HG02852 (cell line): ENCODE results near the gene RARB.

Source experiments
- ATAC-seq: cut with Tn5 transposase; IDR thresholded peaks from one replicate; pipeline ENCODE4 v1.9.1; 2021; ENCODE audit warnings: mild to moderate bottlenecking, moderate library complexity; ENCODE audit not compliant: unreplicated experiment

Gene RARB

DNA sequence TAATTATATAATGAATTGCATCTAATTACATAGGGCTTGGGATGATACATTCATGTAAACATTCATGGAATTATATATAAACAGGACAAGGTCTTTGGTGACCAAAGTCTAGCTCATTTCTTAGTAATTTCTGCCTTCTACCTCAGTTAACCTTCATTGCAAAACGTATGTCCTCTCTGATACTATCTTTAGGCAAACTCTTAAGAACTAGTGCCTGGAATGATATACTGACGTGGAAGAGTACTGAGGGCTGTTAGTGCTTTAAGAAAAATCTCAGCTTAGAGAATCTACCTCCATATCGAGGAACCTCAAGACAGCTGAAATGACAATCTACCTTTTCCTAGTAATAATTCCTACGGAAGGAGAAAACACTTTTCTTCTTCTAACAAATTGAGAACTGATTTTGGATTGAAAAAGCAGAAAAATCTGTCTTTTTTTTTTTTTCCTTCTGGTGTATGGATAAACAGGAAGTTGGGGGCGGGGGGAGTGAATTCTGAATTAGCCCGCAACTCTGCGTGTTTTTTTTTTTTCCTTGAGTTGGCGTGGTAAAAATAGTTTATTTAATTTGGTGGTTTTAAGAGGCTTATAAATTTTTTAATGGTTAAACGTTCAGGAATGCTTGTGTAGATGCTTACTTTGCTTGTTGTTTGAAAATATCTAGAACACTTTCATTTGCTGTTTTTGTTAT lies 43.2 kb downstream of the RARB start:
- no peak for ATAC-seq

DNA sequence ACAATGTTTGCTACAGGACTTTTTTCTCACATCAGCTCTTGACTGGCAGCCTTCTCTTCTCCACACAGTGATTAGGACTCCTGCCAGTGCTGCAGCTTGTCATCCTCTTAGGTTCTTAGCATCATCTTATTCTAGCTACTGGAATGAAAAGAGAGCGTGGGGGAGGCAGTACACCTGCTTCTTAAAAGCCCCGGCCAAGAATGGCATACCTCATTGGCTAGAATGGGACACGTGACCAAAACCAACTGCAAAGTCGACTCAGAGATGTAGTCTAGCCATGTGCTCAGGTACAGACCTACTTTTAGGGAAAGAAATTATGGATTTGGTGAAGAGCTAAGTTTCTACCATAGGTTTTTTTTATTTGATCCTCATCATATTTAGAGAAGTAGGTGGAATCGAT lies 44.1 kb downstream of the RARB start:
- no peak for ATAC-seq

DNA sequence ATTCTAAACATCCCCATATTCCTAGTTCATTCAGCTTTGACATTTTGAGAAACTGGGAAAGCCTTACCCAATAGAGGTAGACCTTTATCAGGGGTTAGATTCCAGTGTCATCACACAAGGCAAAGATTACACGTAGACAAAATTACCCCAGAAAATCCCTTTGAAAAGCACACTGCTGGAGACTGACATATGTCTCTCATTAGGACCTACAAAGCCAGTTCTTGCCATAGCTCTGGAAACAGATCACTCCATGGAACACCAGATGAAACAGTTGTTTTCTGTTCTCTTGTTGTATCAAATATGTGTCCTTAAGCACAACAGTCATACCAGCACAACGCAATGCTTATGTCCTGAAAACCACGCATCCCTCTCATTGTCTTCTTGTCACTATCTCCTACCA lies 44.7 kb downstream of the RARB start:
- no peak for ATAC-seq

DNA sequence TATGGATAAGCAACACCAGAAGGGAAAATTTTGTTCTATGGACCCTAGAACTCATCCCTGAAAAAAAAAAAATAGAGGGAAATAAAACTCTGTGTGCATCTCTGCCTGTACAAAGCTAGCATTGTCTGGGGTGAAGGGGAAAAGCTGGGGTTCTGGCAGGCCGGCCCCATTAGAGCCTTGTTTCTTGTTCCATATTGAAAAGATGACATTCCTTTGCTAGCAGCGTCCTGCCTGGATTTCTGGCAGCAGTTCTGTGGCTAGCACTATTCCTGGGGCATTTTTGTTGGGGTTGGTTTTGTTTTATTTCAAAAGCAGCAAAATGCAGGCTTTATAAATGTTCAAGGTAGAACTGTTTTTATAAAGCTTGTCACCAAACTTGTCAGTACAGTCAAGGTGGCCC lies 45.2 kb downstream of the RARB start:
- ATAC-seq: no peak

DNA sequence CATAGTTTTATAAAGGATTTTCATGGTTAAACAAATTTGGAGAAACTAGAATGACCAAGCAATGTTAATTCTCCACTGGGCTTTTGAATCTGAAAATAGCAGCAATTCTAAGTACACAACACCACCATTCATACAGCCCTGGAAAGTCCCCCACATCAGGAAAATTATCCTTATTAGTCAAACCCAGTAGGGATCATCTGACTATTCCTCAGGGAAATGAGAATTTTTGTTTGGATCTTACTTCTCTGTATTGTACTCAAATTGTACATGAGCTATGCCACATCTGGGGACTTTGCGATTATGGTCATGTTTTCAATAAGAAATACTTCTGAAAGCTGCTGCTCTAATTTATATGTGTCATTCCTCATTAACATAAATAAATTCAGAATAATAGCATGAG lies 46.0 kb downstream of the RARB start:
- no peak for ATAC-seq

DNA sequence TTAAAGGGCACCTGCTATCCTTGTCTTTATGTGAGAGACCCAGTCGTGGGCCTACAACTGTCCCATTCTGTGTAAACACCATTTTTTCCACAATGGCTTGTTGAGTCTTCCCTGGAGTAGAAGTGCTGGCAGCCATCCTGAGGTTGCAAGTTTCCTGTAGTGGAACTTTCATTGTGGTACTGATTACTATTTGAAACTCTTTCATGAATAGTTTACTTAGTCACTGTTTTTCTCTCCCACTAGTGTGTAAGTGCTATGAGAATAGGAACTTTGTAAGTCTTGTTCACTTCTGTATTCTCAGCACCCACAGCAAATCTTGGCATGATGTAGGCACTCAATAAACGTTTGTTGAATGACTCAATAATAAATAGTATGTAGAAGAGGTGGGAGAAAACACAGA lies 48.6 kb downstream of the RARB start:
- ATAC-seq: no peak

DNA sequence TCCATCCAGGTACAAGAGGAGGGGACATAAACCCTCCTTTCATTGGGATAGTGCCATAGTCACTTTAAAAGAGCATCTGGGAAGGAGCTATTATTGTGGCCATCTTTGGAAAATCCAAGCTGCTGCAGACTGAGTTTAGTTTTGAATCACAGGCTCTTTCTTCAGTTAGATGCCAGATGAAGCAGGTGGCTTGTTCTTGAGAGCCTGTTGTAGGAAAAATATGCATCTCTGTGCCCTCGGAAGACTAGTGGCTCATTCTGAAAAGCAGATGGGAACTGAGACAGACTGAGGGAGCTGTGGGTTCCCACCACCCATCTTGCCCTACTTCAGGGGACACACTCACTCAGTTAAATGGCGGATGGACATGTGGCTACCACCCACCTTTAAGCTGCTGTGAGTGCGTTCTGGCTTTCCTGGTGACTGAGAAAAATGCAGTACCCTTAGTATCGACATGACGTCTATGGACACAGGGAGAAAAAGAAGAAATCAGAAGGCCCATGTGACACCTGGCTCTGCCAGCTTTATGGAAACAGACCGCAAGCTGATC lies 50.2 kb downstream of the RARB start:
- no peak for ATAC-seq

DNA sequence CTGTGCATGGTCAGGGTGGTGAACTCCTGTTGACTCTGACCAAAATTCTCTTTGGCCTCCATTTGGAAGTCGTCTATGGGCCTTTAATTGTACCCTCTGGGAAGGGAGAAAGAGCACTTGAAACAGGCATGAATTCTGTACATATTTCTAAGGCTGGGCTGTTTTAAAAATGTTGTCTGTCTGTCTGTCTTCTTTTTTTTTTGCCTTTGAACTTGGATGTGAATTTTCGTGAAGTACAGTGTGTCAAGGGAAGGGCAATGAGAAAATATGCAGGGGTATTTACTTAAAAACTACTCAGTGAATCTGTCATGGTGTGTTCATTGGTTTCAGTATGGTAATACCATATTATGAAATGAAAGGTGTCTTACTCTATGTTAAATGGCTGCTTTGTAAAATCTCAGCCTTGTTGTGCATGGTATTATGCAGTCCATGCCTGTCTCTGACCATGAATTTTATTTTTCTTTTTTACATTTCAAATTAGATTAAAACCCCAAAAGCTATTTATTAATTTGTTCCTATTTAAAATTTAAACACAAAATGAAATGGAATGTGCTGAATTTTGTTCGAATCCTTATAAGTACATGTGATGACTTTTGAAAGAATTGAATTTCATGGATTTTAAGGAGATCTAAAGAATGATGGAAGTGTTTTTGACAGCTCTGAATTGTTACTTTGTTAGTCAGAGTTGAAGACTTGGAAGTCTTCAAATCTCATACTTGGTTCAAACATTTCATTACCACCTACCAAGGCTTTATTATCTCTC lies 51.1 kb downstream of the RARB start:
- no peak for ATAC-seq

DNA sequence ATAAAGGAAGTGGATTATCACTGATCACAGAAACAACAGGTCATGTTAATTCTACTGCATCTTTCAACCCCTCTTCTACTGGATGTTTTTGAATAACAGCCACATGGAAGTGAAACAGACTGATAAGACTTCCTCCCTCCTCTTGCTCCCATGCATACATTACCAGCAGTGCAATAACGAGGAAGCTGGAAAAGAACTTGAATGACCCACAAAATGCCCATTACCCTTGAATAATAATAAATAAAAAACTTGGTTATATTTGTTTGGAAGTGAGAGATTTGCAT lies 51.6 kb downstream of the RARB start:
- ATAC-seq: no peak

DNA sequence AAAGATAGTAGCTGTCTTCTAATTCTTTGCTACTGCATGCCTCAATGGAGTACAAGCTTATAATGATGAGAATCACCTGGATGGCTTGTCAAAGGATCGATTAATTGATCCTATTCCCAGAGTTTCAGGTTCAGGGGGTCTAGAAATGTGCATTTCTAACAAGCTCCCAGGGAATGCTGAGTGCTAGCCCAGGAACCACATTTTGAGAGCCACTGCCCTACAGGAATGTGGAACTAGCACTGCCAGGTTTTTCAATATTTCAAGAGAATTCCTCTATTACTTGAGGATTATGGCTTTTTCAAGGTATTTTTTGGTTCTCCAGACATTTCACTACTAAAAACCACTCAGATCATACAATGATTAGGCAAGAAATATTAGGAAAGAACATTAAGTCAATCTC lies 52.7 kb downstream of the RARB start:
- ATAC-seq: no peak

DNA sequence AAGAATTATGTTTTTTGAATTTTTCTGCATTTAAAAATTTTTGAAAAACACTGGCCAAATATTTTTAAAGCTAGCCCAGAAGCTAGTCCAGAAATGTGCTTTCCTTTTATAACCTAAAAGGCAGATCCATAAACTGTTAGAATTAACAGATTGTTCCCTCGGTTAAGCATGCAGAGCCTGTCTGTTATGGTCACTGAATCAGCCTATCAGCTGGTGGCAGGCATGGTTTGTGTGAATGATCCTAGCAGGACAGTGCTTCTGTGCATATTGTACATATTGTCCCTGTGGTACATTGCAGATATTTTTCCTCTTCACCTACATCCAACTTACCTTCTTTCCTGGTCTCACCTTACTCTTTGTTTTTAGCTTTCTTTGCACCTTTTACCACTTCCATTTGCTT lies 53.3 kb downstream of the RARB start:
- ATAC-seq: no peak

DNA sequence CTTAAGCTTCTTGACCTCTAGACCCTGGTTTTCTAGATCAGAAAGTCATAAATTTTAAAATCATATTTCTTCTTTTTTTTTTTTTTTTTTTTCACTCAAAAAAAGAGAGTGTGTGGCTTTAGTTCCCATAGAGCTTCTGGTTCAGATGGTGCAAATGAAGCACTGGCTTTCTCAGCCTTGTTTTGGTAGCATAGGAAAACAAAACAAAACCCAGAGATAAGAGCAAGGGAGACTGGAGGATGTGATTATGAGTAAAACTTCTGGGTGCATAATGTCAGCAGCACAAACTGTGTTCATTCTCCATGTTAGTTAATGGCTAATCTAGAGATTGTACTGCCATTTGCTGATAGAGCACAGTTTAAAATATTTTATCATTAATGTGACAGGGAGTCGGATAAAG lies 55.4 kb downstream of the RARB start:
- ATAC-seq: no peak

DNA sequence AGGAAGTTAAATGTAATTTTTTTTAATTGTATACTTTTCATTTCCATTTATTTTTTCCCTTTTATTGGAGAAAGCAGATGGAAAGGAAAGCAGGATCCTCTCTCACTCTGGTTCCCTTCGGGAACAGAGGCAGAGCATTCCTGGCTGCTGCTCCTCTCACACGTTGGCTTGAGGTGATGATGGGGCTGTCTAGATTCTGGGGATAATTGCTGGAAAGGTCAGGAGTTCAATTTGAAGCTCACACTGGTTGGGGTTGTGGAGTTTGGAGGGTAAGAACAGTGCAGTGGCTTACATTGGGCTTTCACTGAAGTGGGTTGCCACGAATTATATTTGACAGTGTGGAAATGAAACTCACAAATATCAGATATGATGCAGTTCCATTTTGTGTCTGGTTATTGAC lies 57.6 kb downstream of the RARB start:
- no peak for ATAC-seq

DNA sequence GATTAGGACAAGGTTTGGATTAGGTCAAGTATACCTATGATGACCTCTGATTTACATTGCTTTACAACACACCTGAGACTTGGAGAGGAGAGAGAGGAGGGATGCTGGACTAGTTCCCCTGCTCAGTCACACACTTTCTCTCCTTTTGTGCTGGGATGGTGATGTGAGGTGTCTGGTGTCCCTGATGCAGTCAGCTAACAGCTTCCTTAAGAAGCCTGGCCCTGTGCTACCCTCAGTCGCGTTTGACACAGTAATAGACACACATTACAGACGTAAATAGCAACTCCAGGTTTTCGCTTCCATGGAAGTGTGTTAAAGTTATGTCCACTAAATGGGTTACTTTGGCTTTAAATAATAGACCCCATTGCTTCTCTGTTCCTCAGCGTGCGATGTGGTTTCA lies 58.9 kb downstream of the RARB start:
- no peak for ATAC-seq

DNA sequence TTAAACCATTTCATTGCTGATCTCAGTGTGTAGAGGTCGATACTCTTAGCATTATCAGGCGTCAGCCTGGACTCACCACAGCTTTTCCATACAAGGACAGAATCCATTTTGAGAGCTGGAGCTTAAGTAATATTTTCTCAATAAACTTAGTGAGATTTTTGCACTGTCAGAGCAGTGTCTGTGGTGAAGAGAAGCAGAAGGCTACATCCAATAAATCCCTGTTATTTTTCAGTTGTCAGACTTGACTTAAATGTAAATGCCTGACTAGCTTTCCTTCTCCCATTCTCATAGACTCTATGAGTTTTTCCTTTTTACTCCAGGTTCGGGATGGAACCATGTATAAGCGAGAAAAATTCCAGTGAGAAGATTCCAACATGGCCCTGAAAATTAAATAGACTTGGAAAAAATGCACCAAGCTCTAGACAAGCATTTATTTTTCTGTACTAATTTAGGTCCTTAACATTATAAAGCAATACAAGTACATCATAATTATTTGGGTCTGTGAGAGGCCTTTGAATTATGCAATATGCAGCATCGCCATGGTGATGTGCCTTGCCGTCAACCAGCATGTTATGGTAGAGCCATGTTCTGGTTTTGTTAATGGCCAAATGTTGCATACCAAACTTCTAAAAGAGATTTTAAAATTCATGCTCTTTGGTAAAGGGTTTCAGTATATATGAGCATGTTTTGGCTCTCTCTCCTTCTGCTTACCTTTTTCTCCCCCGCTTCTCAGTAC lies 62.0 kb downstream of the RARB start:
- no peak for ATAC-seq

DNA sequence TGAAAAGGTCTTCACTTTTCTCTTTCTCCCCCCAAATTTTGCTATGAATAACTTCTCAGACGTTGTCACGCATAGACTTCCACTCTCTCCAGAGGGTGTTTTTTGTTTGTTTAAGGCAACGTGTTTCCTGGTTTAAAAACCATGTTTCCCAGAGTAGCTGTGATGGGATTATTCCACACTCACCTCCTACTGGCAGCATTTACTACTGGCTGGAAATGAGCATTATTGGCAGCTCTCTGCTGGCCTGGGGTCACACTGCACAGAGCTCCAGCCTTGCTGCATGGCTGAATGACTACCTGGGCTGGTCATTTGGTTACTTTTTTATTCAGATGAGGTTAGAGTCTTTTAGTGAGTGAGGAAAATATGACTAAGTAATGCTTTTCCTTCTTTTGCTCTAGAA lies 65.2 kb downstream of the RARB start:
- ATAC-seq: no peak

DNA sequence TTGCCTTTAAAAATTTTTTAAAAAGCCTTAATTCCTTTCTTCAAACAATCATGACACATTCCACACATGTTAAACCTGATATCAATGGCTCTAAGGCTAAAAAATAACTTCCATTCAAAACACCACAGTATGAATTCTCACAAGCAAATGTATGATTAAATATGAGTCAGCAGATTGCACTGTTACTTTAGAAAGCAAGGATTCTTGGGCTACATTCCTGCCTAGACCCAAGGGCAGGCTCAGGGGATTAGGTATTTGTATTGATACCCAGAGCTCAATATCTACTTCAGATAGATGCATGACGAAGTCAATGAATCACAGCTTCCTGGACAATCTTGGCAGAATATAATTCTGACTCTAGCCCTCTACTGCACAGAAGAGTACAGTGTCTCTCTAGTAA lies 65.7 kb downstream of the RARB start:
- no peak for ATAC-seq

DNA sequence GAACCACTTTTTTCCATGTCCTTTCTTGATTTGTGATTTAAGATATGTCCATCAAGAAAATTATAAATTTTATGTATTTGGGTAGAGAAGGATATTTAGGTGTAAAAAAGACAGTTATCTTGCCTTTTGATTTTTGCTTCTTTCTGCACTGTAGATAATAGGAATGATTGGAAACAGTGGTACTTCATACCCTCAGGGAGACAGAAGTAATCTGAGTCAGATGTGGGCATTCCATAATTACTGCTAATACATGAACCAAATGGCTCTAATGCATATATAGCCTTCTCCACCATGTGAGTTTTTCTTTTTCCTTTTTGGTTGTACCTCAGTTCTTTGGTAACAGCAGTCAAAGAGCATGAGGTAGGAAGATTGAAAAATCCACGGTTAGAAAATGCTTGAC lies 67.2 kb downstream of the RARB start:
- no peak for ATAC-seq

DNA sequence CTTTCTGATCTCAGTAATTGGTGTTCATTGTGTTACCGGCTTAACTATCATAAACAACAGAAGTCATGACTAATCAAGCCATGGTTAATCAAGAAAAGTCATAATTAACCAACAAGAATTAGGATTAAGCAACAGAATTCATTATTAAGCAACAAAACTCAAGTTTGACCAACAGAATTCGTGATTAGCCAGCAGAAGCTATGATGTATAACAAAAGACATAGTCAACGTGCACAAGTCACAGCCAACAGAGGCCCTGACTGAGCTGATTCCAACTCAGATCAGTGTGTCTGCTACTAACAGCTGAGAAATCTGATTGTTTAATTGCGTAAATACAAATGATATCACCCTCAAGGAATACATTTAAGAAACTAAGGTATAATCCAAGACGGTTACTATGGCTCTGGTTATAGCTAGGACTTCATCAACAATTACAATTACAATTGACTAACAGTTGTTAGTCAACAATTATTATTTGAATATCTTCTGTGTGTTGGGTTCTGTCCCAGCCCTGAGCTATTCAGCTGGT lies 67.7 kb downstream of the RARB start:
- ATAC-seq: no peak

DNA sequence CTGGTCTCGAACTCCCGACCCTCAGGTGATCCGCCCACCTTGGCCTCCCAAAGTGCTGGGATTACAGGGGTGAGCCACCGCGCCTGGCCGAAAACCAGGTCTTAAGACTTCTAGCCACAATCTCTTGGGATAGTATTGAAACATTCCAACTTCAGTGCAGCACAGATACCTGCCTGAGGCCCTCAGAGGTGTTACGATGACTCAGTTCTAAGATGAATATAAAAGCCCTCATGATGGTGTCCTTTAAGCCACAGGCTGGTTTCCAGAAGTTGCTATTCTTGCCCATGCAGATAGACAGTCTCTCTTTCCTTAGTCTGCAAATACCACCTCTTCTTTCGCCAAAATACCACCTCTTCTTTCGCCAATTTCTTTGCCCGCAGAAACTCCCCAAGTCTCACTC lies 69.0 kb downstream of the RARB start:
- ATAC-seq: no peak

DNA sequence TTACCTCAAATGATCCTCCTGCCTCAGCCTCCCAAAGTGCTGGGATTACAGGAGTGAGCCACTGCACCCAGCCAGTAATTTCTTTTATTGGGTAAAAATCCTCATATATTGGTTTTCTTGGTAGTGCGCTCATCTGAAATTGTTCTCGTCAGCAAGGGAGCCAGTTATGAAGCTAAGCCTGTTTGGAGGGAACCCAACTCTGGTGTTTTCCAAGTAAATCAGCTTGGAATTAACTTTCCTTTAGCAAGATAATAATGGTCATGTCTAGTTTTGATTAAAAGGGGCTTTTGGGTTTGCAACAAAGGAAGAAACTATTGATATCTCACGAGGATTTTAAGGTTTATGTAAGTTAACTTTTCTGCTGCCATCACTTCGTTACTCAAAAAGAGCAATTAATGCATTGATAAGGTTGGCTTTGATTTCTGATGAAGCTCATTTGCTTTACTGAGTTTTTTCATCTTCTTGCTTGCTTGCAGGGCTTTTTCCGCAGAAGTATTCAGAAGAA lies 72.7 kb downstream of the RARB start:
- no peak for ATAC-seq

DNA sequence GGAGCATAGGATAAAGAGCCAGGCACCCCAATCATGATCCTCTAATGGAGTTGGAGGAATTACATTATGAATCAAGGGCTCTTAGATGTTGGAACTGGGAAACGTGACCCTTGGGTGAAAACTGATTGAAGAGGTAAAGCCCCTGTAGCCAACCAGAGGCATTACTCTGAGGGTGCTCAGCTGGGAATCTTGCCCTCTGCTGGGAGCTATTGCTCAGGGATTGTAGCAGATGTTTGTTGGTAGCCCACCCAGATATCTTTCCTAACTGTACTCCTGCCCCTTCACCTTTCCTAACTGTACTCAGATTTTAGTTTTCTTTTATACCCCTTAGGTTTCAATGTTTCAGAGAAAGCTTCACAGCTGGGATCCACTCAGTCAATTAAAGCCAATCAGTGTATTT lies 74.2 kb downstream of the RARB start:
- ATAC-seq: no peak
